GM15510 (cell line): ENCODE measurements around the gene QSER1.
A peak's percentile ranks its signal among the peaks of the same experiment; 100 is the strongest.

Experiments
- POLR2A ChIP-seq: IDR thresholded peaks from 3 replicates; pipeline ENCODE4 v1.6.1; 2011; ENCODE audit warnings: borderline replicate concordance; ENCODE audit not compliant: insufficient read length; ENCODE audit errors: extremely low read depth

Gene QSER1

DNA sequence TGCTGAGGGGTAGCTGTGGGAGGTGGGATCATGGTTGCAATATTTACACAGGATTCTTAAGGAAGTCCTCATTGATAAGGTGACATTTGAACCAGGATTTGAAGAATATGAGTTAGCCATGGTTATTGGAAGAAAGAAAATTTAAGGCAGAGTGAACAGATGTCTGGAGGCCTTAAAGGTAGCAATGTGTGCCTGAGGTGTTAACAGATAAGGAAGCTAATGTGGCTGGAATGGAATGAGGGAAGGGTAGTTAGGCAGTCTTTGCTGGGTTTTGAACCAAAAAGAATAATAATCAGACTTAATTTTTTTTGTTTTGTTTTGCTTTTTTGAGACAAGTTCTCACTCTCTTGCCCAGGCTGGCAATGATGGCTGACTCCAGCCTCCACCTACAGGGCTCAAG is 113.4 kb downstream of the QSER1 start:
- TF ChIP-seq POLR2A: no peak

DNA sequence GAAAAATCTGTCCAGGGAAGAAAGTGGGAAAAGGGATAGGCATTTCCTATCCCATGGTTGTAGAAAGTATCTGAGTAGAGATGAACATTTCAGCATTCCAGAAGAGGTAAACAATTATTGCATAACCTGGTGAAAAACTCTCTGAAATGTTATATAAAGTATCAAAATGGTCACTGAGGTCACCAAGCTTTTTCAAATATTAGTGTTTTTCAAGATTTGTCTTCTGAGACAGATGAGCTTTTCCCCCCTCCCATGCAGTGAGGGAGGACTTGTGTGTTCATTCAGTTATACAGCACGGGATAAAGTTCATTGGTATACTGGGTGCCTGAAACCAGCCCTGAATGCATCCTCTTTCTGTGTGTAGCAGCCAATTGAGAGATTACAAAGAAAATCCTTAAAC is 121.1 kb downstream of the QSER1 start:
- no peak for TF ChIP-seq POLR2A

DNA sequence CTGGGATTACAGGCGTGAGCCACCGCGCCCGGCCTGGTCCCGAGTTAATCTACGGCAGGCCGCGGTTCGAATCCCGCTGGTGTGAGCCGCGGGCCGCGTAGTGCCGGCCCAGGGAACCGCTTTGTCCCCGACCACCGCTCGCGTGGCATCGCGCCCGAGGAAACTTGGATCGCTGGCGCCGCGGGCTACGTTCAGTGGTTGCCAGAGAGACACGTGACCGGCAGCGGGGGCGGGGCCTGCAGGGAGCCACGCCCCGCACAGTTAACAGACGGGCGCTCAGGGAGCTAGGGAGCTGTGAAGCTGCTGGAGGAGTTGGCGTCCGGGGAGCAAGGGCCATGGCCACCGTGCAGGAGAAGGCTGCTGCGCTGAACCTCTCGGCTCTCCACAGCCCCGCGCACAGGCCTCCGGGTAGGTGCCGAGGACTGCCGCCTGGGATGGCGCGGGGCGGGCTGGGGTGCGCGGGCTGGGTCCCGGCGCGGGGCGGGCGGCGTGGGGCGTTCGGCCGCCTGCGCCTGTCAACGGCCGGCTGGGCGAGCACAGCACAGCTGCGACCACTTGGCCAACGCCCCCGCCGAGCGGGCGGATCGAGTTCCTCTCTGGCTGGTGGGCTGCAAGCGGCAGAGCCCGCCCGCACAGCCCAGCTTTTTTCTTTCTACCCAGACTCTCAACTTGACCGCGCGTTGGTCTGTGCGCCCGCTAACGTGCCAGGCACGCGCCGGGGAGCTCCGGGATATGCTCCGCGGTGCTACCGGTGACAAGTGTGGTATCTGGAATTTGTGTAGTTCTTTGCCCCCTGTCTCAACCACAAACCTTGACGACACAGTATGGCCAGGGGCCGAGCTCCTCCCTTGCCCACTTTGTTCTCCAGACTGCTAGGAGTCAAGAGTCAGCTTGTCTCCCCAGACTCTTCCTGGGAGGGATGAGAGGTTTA is 123.3 kb downstream of the QSER1 start, which contains the start of gene DEPDC7:
TSS of gene DEPDC7 (plus strand) at position 258 of the 931 bp plus-strand sequence. CDS start at position 336, 78 bp downstream.
- TF ChIP-seq POLR2A: peak; percentile 35

DNA sequence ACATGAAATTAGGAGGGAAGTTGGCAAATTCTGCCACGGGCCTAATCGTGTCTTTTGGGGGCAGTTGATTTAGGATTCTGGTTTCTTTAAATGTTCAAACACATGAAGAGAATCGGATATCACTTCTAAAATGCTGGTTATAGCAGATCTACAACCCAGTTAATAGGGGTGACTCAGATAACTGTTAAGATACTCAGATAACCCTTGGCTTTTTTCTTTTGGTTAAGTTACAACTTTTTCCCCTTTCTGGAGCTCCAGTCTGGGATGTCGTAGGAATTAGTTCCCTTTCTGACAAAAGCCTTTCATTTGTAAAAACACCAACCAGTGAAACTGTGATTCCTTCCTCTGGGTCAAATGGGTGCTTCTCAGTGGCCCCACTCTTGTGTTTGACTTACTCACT is 124.0 kb downstream of the QSER1 start:
- no peak for TF ChIP-seq POLR2A

DNA sequence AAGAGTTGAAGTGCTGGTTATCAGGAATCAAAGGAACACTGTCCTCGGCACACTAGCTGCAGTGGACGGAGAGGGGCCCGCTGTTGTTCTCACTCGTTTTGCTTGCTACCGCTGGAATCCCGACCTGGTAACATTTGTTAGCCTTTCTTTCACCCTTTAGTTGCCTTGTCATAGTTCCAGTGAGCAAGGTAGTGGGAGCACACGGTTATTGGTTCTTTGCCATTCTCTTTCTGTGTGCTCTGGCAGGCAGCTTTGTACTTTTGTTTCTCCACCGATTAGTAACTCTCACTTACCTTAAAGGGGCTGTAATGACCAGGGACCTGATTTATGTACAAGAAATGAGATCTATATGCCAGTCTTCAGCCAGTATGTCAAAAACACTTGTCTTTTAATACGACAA is 124.9 kb downstream of the QSER1 start:
- TF ChIP-seq POLR2A: no peak

DNA sequence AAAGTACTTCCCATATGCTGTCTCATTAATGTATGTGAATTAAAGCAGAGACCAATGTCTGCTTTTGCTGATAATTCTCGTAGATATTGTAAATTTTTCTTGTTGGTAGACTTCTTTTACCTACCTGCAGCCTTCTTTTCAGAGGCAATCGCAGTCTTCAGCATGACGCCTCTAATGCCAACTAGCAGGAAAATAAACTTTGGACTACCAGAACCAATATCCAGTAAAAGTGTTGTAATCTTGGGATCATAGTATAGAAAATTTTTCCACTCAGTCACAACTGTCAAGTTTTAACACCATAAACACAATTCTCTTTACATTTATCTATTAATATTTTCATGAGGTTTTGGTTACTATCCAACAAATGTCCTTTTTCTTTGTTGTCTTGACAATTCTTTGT is 125.4 kb downstream of the QSER1 start:
- TF ChIP-seq POLR2A: no peak

DNA sequence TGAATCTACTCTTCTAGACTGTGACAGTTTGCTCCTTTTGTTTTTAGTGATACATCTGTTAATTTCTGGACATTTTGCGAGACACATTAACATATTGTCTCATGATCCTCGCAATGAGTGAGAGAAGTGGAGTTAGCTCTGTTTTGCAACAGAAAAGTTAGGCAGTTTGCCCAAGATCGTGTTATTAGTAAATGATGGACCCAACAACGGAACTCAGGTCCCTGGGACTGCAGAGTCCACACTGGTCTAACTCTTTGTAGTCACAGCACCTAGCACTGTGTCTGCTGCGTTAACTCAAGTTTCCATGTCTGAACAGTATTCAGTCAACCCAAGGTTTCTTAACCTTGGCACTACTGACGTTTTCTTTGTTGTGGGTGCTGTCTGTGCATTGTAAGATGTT is 126.2 kb downstream of the QSER1 start:
- no peak for TF ChIP-seq POLR2A

DNA sequence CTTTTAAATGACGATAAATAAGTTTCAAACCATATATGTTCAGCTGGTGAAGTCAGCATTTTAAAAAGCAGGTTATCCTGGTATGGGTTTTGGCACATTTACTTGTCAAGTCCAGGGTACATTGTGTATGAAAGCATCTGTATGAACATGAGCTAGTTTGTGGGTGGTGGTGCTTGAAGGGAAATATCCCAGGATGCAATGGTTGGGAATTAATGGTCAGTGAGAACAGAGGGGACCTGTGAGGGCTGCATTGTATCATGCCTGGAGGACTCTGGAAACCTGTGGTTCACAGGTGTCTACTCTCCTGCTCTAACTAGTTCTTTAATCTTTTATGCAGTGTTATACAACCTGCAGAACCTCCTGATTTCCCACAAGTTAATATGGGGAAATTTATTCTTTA is 128.9 kb downstream of the QSER1 start:
- no peak for TF ChIP-seq POLR2A

DNA sequence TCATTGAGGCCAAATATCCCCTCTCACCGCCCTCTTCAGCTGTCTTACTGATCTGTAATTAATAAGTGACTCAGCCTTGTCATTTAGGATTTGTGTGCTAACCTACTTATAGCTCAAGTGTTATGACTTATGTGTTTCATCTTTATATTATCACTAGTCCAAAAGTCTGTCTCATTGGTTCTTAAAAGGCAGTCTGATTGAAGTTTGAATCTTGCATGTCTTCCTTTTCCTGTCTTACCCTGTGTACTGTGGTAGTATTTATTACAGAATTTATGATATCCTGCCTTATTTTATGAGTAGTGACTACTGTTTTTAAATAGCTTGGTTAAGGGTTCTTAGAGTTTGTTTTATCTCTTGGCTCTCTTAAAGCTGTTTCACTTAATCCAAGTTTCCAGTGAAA is 129.3 kb downstream of the QSER1 start:
- no peak for TF ChIP-seq POLR2A

DNA sequence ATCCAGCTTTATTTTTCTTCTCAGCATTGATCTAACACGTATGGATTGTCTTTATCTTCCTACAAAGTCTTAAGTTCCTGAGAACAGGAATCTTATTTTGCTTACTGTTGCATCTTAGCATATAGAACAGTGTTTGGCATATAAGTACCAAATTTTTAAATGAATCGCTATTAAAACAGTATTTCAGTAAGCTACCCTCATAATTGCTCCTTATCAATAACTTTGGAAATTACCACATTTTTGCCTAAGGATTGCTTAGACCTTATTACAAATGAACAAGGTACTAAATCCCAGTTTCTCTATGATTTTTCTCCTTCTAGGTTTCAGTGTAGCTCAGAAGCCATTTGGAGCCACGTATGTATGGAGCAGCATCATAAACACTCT is 132.7 kb downstream of the QSER1 start:
- TF ChIP-seq POLR2A: no peak

DNA sequence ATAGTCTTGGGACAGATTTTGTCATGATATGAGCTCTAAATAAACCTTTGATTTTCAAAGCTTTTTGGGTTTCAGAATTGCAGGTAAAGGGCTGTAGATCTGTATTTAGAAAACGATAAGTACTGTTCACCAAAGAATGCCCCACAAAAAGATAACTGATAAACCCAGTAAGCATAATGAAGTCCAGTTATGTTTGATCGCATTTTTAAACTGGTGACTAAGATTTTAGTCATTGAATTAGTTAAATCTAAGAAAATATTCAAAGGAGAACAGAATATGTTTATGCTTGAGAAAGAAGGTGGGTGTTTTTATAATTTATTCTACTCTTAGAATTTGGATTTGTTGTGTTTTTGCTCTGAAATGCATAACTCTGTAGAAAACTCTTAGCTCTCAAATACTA is 134.6 kb downstream of the QSER1 start:
- TF ChIP-seq POLR2A: no peak

DNA sequence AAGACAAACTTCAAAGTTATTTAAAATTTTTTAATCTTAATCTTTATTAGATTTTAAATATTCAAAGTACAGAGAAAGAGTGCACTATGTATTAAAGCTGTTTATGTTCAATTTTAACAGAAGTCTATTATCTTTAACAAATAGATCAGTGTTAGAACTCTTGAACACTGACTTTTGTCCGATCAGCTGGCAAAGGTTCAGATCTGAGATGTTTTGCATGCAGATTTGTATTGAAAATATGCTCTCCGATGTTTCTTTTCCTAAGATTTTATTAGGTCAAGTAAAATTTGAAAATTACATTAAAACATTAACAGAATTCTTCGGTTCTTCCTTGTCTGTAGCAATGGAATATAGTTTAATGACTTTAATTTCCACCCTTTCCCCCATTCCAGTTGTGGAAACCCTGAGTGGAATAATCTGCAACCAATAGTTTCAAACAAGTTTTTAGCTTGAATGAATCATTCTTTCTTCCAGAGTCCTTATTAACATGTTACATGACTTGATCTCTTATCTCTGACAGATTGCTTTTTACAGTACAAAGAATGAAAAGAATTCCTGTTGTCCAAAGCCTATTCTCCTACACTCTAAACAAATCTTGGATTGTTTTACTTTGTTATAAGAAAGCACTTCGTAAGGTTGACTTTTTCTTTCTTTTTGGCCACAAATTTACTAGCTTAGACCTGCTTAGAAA is 135.4 kb downstream of the QSER1 start:
- TF ChIP-seq POLR2A: no peak

DNA sequence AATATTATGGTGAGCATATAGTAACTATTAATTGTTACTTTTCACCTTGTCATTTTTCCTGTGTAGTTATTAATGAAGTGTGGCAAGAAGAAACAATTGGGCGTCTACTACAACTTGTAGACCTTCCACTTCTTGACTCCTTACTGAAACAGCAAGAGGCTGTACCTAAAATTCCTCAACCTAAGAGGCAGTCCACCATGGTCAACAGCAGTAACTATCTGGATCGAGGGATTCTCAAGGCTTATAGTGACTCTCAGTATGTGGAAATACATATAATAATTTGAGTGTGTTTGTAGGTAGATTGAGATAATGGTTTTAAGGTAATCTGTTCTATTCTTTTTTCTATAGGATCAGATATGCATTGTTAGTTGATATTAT is 135.9 kb downstream of the QSER1 start:
- TF ChIP-seq POLR2A: no peak
